ENCODE results near the gene ST8SIA2. TPM values are rescaled to one million over a fixed set of nuclear protein-coding genes. Genes with fewer than 3 reads are reported as not detected.

ST8SIA2 gene
- total RNA-seq, 1 donor from 2014 or later = 4.1 TPM

- DNase-seq (ENCODE audit: low spot score) = no peak
- Mint-ChIP-seq H3K27ac (ENCODE audit: unreplicated experiment) (no peak overlapping the region), H3K27me3 (ENCODE audit: unreplicated experiment) (peaks cover 2% of the 10 kb centered on the region), H3K9me3 (ENCODE audit: unreplicated experiment) (no peaks in the 10 kb centered on the region), H3K4me1 (ENCODE audit: unreplicated experiment) (peaks cover 4% of the 10 kb centered on the region), H3K36me3 (ENCODE audit: low read depth, unreplicated experiment) (no peaks in the 10 kb centered on the region), H3K4me3 (ENCODE audit: unreplicated experiment) (no peak overlapping the region)
- TF ChIP-seq, protein P1, sequence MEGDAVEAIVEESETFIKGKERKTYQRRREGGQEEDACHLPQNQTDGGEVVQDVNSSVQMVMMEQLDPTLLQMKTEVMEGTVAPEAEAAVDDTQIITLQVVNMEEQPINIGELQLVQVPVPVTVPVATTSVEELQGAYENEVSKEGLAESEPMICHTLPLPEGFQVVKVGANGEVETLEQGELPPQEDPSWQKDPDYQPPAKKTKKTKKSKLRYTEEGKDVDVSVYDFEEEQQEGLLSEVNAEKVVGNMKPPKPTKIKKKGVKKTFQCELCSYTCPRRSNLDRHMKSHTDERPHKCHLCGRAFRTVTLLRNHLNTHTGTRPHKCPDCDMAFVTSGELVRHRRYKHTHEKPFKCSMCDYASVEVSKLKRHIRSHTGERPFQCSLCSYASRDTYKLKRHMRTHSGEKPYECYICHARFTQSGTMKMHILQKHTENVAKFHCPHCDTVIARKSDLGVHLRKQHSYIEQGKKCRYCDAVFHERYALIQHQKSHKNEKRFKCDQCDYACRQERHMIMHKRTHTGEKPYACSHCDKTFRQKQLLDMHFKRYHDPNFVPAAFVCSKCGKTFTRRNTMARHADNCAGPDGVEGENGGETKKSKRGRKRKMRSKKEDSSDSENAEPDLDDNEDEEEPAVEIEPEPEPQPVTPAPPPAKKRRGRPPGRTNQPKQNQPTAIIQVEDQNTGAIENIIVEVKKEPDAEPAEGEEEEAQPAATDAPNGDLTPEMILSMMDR (IDR thresholded peaks at IDR 0.05; ENCODE audit: unreplicated experiment) = no peak
These were observed 27.3 kb upstream of the ST8SIA2 start for GRCh38 chr15:92366381-92366780.

DNA sequence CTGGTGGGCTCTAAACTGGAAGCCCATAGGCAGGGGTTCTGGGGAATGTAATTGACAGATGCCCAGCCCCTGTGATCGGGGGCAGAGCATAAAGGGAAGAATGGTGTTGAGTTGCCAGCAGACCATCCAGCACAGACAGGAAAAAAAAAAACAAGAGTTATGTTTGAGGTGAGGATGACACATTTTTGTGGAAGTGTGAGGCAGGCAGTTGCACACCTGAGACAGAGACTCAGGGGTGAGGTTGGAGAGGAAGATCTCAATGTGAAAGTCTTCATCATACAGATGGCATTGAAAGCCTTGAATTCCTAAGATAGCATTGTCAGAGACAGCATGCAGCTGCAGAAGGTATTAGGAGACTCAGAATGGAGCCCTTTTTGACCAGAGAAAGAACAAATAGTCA lies 18.6 kb upstream of the ST8SIA2 start:
- Mint-ChIP-seq H3K27me3 (ENCODE audit: unreplicated experiment) (no peaks in the 10 kb centered on the region), H3K9me3 (ENCODE audit: unreplicated experiment) (no peaks in the 10 kb centered on the region), H3K4me3 (ENCODE audit: unreplicated experiment) (no peak overlapping the region), H3K36me3 (ENCODE audit: low read depth, unreplicated experiment) (no peaks in the 10 kb centered on the region), H3K27ac (ENCODE audit: unreplicated experiment) (no peak overlapping the region), H3K4me1 (ENCODE audit: unreplicated experiment) (no peaks in the 10 kb centered on the region)
- TF ChIP-seq, protein P1 (IDR thresholded peaks at IDR 0.05; ENCODE audit: unreplicated experiment) = no peak
- DNase-seq (ENCODE audit: low spot score) = no peak

GRCh38 chr15:92376109-92376508 lies 17.6 kb upstream of the ST8SIA2 start:
- TF ChIP-seq, protein P1 (IDR thresholded peaks at IDR 0.05; ENCODE audit: unreplicated experiment) = no peak
- Mint-ChIP-seq H3K27me3 (ENCODE audit: unreplicated experiment) (no peaks in the 10 kb centered on the region), H3K27ac (ENCODE audit: unreplicated experiment) (no peak overlapping the region), H3K4me3 (ENCODE audit: unreplicated experiment) (no peak overlapping the region), H3K9me3 (ENCODE audit: unreplicated experiment) (no peaks in the 10 kb centered on the region), H3K36me3 (ENCODE audit: low read depth, unreplicated experiment) (no peaks in the 10 kb centered on the region), H3K4me1 (ENCODE audit: unreplicated experiment) (no peaks in the 10 kb centered on the region)
- no peak for DNase-seq (ENCODE audit: low spot score)

DNA sequence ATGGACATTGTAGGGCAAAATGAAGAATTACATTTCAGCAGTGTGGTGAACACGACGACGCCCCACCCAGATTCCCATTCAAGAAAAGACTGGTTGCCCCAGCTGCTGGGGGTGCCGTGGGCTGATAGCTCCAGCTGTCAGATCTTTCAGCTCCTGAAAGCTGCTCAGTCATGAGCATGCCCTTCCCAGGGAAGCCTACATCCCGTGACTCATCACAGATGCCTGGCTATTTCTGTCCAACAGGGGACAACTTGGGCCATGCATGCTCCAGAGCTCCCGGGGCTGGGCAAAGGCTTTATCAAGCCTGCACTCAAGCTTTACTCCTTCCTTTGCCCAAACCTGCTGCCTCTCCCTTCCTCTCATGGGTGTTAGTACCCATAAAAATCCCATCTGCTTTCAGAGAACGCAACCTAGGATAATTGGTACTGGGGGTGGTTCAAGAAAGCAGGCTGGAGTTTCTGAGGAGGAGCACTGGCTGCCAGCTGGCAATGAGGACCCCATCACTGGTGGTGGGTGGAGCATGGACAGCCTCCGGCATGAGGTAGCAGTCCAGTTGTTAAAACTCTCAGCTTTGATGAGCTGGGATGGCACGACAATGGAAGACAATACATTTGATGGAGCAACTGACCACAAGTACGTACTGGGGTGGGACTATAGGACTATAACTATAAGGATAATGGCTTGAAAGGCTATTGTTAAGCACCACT lies 16.4 kb upstream of the ST8SIA2 start:
- H3K4me3 Mint-ChIP-seq (ENCODE audit: unreplicated experiment) = no peak overlapping the region
- H3K4me1 Mint-ChIP-seq (ENCODE audit: unreplicated experiment) = no peaks in the 10 kb centered on the region
- H3K9me3 Mint-ChIP-seq (ENCODE audit: unreplicated experiment) = no peaks in the 10 kb centered on the region
- no peaks in the 10 kb centered on the region for H3K27me3 Mint-ChIP-seq (ENCODE audit: unreplicated experiment)
- TF ChIP-seq, protein P1 (IDR thresholded peaks at IDR 0.05; ENCODE audit: unreplicated experiment) = no peak
- H3K36me3 Mint-ChIP-seq (ENCODE audit: low read depth, unreplicated experiment) = no peaks in the 10 kb centered on the region
- no peak overlapping the region for H3K27ac Mint-ChIP-seq (ENCODE audit: unreplicated experiment)
- DNase-seq (ENCODE audit: low spot score) = no peak

DNA sequence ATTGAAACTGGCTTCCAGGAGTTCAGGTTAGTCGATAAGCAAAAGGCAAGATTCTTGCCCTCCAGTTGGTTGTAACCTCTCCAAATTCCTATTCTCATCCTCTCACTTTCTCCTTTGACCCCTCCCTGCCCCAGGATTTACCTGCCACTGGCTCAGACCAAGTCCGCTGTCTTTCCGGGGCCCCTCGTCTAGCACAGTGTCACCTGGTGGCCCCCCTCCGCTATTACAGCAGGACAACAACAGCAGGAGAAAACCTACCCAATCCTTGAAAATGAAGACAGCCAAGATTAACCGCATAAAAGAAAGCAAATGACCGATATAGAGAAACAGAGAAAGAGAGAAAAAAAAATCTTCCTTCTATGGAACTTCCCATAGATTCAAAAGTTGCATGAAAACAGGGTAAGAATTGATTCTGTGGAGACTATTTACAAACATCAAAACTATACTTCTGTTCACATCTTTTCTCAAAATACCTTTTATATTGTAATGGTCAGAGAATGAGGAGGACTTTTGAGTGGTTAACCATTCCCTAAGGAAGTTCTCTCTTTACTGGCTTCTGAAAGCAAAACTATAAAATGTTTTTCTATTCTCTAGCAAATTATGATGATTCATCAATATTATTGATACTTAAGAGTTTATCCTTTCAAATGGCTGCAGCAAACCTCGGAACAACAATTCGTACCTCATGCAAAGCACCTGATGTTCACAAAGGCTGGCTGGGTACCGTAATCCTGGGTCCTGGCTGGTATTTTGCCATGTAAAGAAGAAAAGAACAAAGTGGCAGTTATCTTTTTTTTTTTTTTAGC lies 10.0 kb upstream of the ST8SIA2 start:
- Mint-ChIP-seq H3K36me3 (ENCODE audit: low read depth, unreplicated experiment) (no peaks in the 10 kb centered on the region), H3K4me3 (ENCODE audit: unreplicated experiment) (no peak overlapping the region), H3K27ac (ENCODE audit: unreplicated experiment) (no peak overlapping the region), H3K27me3 (ENCODE audit: unreplicated experiment) (no peaks in the 10 kb centered on the region), H3K9me3 (ENCODE audit: unreplicated experiment) (no peaks in the 10 kb centered on the region), H3K4me1 (ENCODE audit: unreplicated experiment) (no peaks in the 10 kb centered on the region)
- TF ChIP-seq, protein P1 (IDR thresholded peaks at IDR 0.05; ENCODE audit: unreplicated experiment) = peak; percentile 89
- DNase-seq (ENCODE audit: low spot score) = peak; percentile 58

Data from endothelial cell (in vitro differentiated cells).